ENCODE measurements around the gene ITPR1. TPM values are rescaled to one million over a fixed set of nuclear protein-coding genes. Genes with fewer than 3 reads are reported as not detected.

Gene ITPR1
- total and polyA plus RNA-seq, 10 of the 15 experiments (the other 5 are each of a cell fraction or from before 2014, with no cell fraction given), result 12.2 to 239 (median 28.4) TPM

GRCh38 chr3:4829031-4829394, 335.9 kb downstream of the ITPR1 start:
- BruUV-seq (replicated peaks), result no TSS peak
- no peak for FAIRE-seq
- H2AFZ ChIP-seq (ENCODE audit: control insufficient read depth, low read depth, low read length), result no peak overlapping the region
- no peaks in the 10 kb centered on the region for H3K79me2 ChIP-seq (ENCODE audit: control insufficient read depth, insufficient read depth, low read length)
- ATAC-seq, result peak; percentile 54
- no peaks in the 10 kb centered on the region for H4K20me1 ChIP-seq (ENCODE audit: control insufficient read depth, insufficient read depth)
- H3K9ac ChIP-seq (ENCODE audit: control insufficient read depth, insufficient read depth, low read length), result no peak overlapping the region
- DNase-seq (ENCODE audit: low read depth, low spot score), result no peak
- H3K4me1 ChIP-seq (ENCODE audit: control insufficient read depth, insufficient read depth, low read length), result peaks cover 33% of the 10 kb centered on the region
- no peaks in the 10 kb centered on the region for H3K9me3 ChIP-seq (replicated peaks; ENCODE audit: control insufficient read depth, insufficient read depth, low read length)
- H3K4me3 ChIP-seq, result no peak overlapping the region
- no peaks in the 10 kb centered on the region for H3K27me3 ChIP-seq (replicated peaks in 1 of 2; ENCODE audit: control insufficient read depth in 2 of 2, insufficient read depth in 2 of 2, low read length in 1 of 2)
- SMC1A ChIA-PET (ENCODE audit: uncharacterized antibody, unreplicated experiment), result interaction anchor here (0.7 to 11.1 kb wide), 21 partner anchors 10 to 280 kb away, joined by 3 to 129 read pairs (median 4); partner anchors contain the start of gene BHLHE40
- intact Hi-C loops (cut with micrococcal nuclease; ENCODE audit: unreplicated experiment), result loop anchor here (5.0 kb wide), 1 partner anchor 107 kb away; no protein-coding TSS in a partner anchor
- no peak overlapping the region for H3K4me2 ChIP-seq (ENCODE audit: control insufficient read depth, insufficient read depth)
- H3K27ac ChIP-seq (ENCODE audit: control insufficient read depth, insufficient read depth), result 0 out of 2 replicates have a peak overlapping the region, but pooled peaks have one; percentile 15
- peaks cover 0 to 14% of the 10 kb centered on the region in 2 experiments; a peak in 2 of 4 replicates for H3K36me3 ChIP-seq (ENCODE audit: control insufficient read depth in 2 of 2, insufficient read depth in 2 of 2, low read length in 1 of 2)
- CTCF ChIA-PET, result interaction anchor here (0.5 to 3.2 kb wide), 12 partner anchors 10 to 147 kb away, joined by 3 to 26 read pairs (median 4); no protein-coding TSS in a partner anchor
- POLR2A ChIA-PET, result interaction anchor here (0.7 to 2.4 kb wide), 8 partner anchors 21 to 155 kb away, joined by 3 to 10 read pairs (median 5); no protein-coding TSS in a partner anchor
- RAD21 ChIA-PET (ENCODE audit: unreplicated experiment), result interaction anchor here (0.7 to 14.9 kb wide), 16 partner anchors 10 to 336 kb away, joined by 3 to 325 read pairs (median 4); partner anchors contain the start of genes BHLHE40 and ITPR1
- 35% methylated on average over 1 of the region's 1 CpG for WGBS (ENCODE audit: insufficient coverage, insufficient replicate concordance, low lambda C conversion rate, missing lambda C conversion rate)
- in situ Hi-C loops (cut with MboI), result no loop called here
- no peak for TF ChIP-seq SRF (IDR thresholded peaks at IDR 0.05; ENCODE audit: low read depth in 2 of 2, low read length in 2 of 2)
- TF ChIP-seq BRCA1 (IDR thresholded peaks at IDR 0.05; ENCODE audit: low read depth, low read length), result no peak
- TF ChIP-seq EGR1 (IDR thresholded peaks at IDR 0.05; ENCODE audit: borderline replicate concordance in 1 of 2, low read depth in 2 of 2, low read length in 2 of 2), result no peak
- TF ChIP-seq ZSCAN29 (IDR thresholded peaks at IDR 0.05), result no peak
- TF ChIP-seq ZZZ3 (IDR thresholded peaks at IDR 0.05; ENCODE audit: control insufficient read depth, insufficient read length, low read depth), result no peak
- TF ChIP-seq NFYB (IDR thresholded peaks at IDR 0.05; ENCODE audit: insufficient read depth, low read depth, low read length), result no peak
- TF ChIP-seq FOS (IDR thresholded peaks at IDR 0.05; ENCODE audit: borderline replicate concordance, extremely low read depth, insufficient read length), result no peak
- TF ChIP-seq E2F8 (IDR thresholded peaks at IDR 0.05; ENCODE audit: low read depth, partially characterized antibody), result no peak
- TF ChIP-seq RUNX3 (IDR thresholded peaks at IDR 0.05; ENCODE audit: low read length), result peak; percentile 36
- no peak for TF ChIP-seq BMI1 (IDR thresholded peaks at IDR 0.05; ENCODE audit: borderline replicate concordance)
- no peak for TF ChIP-seq E2F4 (IDR thresholded peaks at IDR 0.05; ENCODE audit: low read depth, low read length)
- no peak; a peak in 1 of 4 replicates for TF ChIP-seq IKZF2 (IDR thresholded peaks at IDR 0.05)
- no peak for TF ChIP-seq CBFB (IDR thresholded peaks at IDR 0.05; ENCODE audit: low read depth)
- TF ChIP-seq CHD2 (IDR thresholded peaks at IDR 0.05; ENCODE audit: borderline replicate concordance, low read depth, low read length), result no peak
- TF ChIP-seq SMAD5 (IDR thresholded peaks at IDR 0.05; ENCODE audit: low read depth), result no peak
- peak; percentile 64 for TF ChIP-seq JUNB (IDR thresholded peaks at IDR 0.05)
- TF ChIP-seq CREB1 (IDR thresholded peaks at IDR 0.05; ENCODE audit: low read depth), result 0 out of 2 replicates have a peak, but pooled peaks have one; percentile 11
- TF ChIP-seq ESRRA (IDR thresholded peaks at IDR 0.05; ENCODE audit: low read length), result no peak
- TF ChIP-seq HDAC2 (IDR thresholded peaks at IDR 0.05), result no peak
- TF ChIP-seq ATF2 (IDR thresholded peaks at IDR 0.05; ENCODE audit: low read length), result peak; percentile 69
- no peak for TF ChIP-seq SMARCA5 (IDR thresholded peaks at IDR 0.05)
- no peak for TF ChIP-seq SUZ12 (IDR thresholded peaks at IDR 0.05; ENCODE audit: unreplicated experiment)

Measured in GM12878 (cell line).